HK-2 (cell line): ENCODE results near the gene MYO1H.
A peak's percentile ranks its signal among the peaks of the same experiment; 100 is the strongest.
"Not testable (repeated sequence)": the region's sequence is repeated elsewhere in the genome, so short reads cannot be mapped to it uniquely, and the experiment has no call there.

ENCODE experiments used
- DNase-seq: peaks from one replicate; pipeline ENCODE4 v3.0.0-alpha.2; 2018; ENCODE audit not compliant: unreplicated experiment

The MYO1H gene

GRCh38 chr12:109469517-109469916 is 121.8 kb downstream of the MYO1H start:
- DNase-seq = no peak

- DNase-seq = no peak
Measured at GRCh38 chr12:109473006-109473405, 125.3 kb downstream of the MYO1H start.

DNA sequence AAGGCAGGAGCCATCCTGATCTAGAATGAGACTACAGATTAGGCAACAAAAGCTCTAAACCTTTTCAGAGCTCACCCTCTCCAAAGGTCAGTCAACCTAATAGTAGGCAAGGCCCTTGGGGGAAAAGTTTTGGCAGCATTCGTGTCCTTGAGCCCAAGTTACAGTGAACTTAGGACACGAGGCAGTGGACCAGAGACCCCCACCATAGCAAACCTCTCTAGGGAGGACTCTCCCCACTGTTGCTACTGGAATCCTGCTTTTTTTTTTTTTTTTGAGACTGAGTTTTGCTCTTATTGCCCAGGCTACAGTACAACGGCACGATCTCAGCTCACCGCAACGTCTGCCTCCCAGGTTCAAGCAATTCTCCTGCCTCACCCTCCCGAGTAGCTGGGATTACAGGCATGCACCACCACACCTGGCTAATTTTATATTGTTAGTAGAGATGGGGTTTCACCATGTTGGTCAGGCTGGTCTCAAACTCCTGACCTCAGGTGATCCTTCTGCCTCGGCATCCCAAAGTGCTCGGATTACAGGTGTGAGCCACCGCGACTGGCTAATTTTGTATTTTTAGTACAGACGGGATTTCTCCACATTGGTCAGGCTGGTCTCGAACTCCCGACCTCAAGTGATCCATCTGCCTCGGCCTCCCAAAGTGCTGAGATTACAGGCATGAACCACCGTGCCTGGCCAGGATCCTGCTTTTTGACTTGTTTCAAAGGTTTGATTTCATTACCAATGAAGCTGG is 126.0 kb downstream of the MYO1H start:
- not testable (repeated sequence) for DNase-seq

GRCh38 chr12:109475121-109475520 is 127.4 kb downstream of the MYO1H start:
- DNase-seq = no peak

- peak; percentile 6 for DNase-seq
Measured at GRCh38 chr12:109475993-109476806, 128.5 kb downstream of the MYO1H start.

DNA sequence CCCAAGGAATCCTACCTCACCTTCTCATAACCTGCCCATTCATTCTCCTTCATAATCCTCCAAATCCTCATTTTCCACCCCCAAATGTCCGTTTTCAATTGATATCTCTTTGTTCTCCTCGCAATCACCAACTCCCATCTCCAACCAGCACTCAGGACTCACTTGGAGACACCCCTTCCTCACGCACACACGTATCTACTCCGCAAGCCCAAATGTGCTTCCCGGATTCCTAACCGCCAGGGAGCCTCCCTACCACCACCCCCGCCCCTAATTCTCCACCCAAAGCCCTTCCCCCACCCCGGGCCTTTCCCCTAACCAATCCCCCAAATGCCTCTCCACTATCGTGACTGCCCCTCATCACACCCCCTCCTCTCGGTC is 129.1 kb downstream of the MYO1H start:
- DNase-seq = no peak

DNA sequence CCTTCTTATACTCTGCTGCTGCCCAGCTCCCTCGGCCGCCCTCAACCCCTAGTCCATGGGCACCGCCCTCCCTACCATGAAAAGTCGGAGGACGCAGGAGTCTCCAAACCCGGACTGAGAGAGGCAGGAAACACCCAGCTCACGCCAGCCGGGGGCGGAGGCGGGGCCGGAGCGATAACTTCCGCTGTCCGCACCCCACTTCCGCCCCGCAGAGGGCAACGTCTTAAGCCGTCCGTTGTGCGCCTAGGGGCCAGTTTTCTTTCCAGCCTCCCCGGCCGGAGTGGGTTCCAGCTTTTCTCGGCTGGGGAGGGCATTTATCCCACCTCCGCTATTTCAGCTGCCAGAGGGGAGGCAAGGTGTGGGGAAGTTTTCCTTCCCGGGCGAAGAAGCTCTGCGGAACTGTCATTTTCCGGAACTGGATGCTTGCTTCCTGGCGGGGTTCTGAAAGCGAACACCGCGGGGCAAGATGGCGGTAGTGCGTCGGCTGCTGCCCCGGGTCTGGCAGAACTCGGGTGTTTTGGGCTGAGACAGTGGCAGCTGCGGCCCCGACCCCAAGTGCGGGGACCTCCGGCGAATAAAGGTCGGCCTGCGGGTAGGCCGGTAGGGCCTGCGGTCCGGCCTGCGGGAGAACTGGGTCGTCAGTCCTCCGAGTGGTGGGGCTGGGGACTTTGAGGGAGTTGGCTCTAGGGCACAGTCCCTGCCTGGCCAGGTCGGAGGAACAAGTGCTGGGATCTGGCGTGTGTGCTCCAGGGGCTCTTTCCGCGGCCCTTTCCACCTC is 129.7 kb downstream of the MYO1H start, which contains the start of the genes KCTD10 and UBE3B:
TSS of gene KCTD10 (minus strand) at position 116 of the 778 bp plus-strand sequence. CDS start at position 78, 38 bp downstream.
TSS of gene UBE3B (plus strand) at position 450 of the 778 bp plus-strand sequence. CDS start 5,918 bp downstream, outside the sequence.
- DNase-seq = peak; percentile 87

- DNase-seq = no peak
Measured at GRCh38 chr12:109477963-109478315, 130.2 kb downstream of the MYO1H start.

GRCh38 chr12:109479761-109480160 is 132.1 kb downstream of the MYO1H start:
- no peak for DNase-seq

GRCh38 chr12:109480356-109480755 is 132.7 kb downstream of the MYO1H start:
- no peak for DNase-seq

GRCh38 chr12:109481863-109482262 is 134.2 kb downstream of the MYO1H start:
- no peak for DNase-seq

DNA sequence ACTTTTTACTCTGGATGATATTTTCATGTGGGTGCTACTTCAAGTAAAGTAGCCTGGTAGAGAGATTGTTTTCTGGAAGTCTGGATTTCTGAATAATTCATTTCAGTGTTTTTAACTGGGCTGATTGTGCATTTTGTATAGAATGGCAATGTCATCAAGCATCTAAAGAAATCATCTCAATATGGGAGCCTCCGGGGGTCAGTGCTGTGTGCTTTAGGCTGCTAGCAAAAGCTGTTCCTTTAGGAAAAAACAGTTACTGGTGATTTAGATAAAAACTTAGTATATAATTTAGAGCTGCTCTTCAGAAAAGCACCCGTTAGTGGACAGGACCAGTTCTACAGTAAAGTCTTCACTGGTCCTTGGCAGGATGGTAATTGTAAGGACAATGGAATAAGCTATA is 134.8 kb downstream of the MYO1H start:
- no peak for DNase-seq

- DNase-seq = no peak
Measured at GRCh38 chr12:109482894-109483293, 135.2 kb downstream of the MYO1H start.

DNA sequence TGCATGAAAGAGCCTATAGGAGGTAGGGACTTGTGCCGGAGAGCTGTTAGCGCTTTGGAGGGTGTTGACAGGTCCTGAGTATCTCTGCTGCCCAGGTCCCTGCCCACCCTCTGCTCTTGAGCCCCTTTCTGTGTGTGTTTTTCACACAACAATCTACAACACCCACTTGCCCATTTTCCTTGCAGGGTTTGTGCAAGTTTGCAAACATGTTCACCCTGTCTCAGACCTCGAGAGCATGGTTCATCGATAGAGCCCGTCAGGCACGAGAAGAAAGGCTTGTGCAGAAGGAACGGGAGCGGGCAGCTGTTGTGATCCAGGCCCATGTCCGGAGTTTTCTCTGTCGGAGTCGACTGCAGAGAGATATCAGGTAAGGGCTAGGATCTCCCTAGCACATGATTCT is 135.6 kb downstream of the MYO1H start:
- no peak for DNase-seq

GRCh38 chr12:109485201-109485600 is 137.5 kb downstream of the MYO1H start:
- no peak for DNase-seq

- no peak for DNase-seq
Measured at GRCh38 chr12:109487181-109488050, 139.7 kb downstream of the MYO1H start.

GRCh38 chr12:109488051-109488665 is 140.5 kb downstream of the MYO1H start:
- DNase-seq = no peak

- no peak for DNase-seq
Measured at GRCh38 chr12:109489016-109489954, 141.6 kb downstream of the MYO1H start.

DNA sequence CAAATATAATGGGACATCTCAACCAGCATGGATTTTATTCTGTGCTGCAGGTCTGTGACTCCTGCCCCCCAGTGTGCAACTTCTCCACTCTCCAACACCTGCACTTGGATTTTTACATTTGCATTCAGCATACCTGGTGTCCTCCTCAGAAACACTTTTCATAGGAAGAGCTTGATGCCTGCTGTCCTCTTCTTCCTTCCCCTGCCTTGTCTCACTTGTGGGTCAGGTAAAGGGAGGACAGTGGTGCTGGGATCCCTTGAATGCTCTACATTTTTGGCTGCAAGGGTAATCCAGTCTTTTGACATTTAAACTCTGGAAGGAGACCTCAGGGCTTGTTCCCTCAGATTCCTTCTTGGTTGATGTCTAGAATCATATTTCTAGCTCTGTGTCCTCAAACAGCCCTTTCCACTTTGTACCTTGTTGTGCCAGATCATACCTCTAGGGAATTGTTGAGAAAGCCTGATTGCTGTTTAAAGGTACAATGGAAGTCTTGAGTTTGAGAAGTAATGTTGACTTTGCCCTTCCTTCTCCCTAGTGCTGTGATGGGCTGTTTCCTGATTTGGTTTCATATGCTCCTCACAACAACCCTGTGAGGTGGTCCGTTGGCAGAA is 142.4 kb downstream of the MYO1H start:
- DNase-seq = no peak
